A549 (cell line): ENCODE measurements around the gene MINPP1.

ENCODE experiments used
- CBX2 ChIP-seq: fragments of 200-600 bp; sonication (generic); IDR thresholded peaks from 2 replicates; pipeline ENCODE4 v1.6.1; 2016; ENCODE audit warnings: low read depth, mild to moderate bottlenecking, borderline replicate concordance
- JUN ChIP-seq, 2 experiments: fragments of >200 bp; sonication (Bioruptor Twin); formaldehyde crosslinking; IDR thresholded peaks; 2 replicates in 1 of 2; 3 replicates in 1 of 2; pipeline ENCODE4 v1.6.1; 2016 to 2017
- NR3C1 ChIP-seq: fragments of >200 bp; sonication (Bioruptor Twin); formaldehyde crosslinking; IDR thresholded peaks from 3 replicates; pipeline ENCODE4 v1.6.1; 2017
- POLR2A ChIP-seq: IDR thresholded peaks from 2 replicates; pipeline ENCODE4 v1.6.1; 2012; ENCODE audit warnings: mild to moderate bottlenecking, low read length
- RAD21 ChIP-seq, 2 experiments: fragments of >200 bp in 1 of 2; sonication (Bioruptor Twin) in 1 of 2; formaldehyde crosslinking in 1 of 2; IDR thresholded peaks in 1 of 2; conservative IDR thresholded peaks in 1 of 2; 2 replicates in 1 of 2; 3 replicates in 1 of 2; pipeline ENCODE4 v1.6.1; 2012 to 2018; ENCODE audit warnings: inconsistent platforms in 1 of 2
- TF ChIP-seq, protein P1 (sequence below): fragments of >200 bp; sonication (Bioruptor Twin); formaldehyde crosslinking; IDR thresholded peaks from 3 replicates; pipeline ENCODE4 v1.5.1; 2016
- TF ChIP-seq, protein P2 (sequence below): fragments of 150-350 bp; IDR thresholded peaks from 2 replicates; pipeline ENCODE4 v1.6.1; 2014; ENCODE audit warnings: low read depth, mild to moderate bottlenecking, low read length
- TF ChIP-seq, protein P3 (sequence below): IDR thresholded peaks from 2 replicates; pipeline ENCODE4 v1.6.1; 2012

DNA sequence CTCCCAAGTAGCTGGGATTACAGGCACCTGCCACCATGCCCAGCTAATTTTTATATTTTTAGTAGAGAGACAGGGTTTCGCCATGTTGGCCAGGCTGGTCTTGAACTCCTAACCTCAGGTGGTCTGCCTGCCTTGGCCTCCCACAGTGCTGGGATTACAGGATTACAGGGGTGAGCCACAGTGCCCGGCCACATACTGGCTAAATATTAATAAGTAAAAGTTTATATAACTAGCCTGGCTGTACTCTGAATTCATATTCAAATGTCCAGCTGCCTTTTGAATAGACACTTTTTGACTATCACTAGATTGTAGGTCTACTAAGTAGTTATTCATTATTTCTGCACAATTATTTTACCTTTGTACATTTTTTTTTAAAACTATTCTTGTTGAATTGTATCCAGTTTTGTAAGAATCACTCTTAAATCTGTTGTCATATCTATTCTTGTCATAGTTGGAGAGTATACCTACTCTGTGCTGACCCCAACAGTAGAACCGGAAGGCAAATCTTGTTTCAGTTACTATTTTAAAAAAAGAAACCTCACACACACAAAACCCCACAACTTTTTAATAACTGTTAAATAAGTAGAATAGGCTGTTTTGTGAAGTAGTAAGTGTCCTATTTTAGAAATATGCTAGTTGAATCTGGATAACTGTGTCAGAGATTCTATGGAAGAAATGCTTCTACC, 29.6 kb downstream of the MINPP1 start:
- TF ChIP-seq, protein P1, sequence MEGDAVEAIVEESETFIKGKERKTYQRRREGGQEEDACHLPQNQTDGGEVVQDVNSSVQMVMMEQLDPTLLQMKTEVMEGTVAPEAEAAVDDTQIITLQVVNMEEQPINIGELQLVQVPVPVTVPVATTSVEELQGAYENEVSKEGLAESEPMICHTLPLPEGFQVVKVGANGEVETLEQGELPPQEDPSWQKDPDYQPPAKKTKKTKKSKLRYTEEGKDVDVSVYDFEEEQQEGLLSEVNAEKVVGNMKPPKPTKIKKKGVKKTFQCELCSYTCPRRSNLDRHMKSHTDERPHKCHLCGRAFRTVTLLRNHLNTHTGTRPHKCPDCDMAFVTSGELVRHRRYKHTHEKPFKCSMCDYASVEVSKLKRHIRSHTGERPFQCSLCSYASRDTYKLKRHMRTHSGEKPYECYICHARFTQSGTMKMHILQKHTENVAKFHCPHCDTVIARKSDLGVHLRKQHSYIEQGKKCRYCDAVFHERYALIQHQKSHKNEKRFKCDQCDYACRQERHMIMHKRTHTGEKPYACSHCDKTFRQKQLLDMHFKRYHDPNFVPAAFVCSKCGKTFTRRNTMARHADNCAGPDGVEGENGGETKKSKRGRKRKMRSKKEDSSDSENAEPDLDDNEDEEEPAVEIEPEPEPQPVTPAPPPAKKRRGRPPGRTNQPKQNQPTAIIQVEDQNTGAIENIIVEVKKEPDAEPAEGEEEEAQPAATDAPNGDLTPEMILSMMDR = no peak
- no peak for TF ChIP-seq NR3C1
- TF ChIP-seq, protein P2, sequence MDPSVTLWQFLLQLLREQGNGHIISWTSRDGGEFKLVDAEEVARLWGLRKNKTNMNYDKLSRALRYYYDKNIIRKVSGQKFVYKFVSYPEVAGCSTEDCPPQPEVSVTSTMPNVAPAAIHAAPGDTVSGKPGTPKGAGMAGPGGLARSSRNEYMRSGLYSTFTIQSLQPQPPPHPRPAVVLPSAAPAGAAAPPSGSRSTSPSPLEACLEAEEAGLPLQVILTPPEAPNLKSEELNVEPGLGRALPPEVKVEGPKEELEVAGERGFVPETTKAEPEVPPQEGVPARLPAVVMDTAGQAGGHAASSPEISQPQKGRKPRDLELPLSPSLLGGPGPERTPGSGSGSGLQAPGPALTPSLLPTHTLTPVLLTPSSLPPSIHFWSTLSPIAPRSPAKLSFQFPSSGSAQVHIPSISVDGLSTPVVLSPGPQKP = no peak
- TF ChIP-seq POLR2A = no peak
- TF ChIP-seq, protein P3, sequence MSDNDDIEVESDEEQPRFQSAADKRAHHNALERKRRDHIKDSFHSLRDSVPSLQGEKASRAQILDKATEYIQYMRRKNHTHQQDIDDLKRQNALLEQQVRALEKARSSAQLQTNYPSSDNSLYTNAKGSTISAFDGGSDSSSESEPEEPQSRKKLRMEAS = no peak
- TF ChIP-seq CBX2 = no peak
- no peak for TF ChIP-seq JUN (IDR thresholded peaks at IDR 0.05)
- no peak for TF ChIP-seq RAD21 (conservative IDR thresholded peaks at IDR 0.05 in 1 of 2, IDR thresholded peaks at IDR 0.05 in 1 of 2)
